Stimulated activated CD4-positive, alpha-beta T cell treated with anti-CD3 and anti-CD28 coated beads, Interleukin-4, amount 100 ng/mL, for 1 hour (primary cell): ENCODE data around the gene SPRY2.
"Not testable (repeated sequence)": the region's sequence is repeated elsewhere in the genome, so short reads cannot be mapped to it uniquely, and the experiment has no call there.

Experiments used
- DNase-seq: peaks from one replicate; pipeline ENCODE4 v3.0.0-alpha.2; 2020

The SPRY2 gene, protein sequence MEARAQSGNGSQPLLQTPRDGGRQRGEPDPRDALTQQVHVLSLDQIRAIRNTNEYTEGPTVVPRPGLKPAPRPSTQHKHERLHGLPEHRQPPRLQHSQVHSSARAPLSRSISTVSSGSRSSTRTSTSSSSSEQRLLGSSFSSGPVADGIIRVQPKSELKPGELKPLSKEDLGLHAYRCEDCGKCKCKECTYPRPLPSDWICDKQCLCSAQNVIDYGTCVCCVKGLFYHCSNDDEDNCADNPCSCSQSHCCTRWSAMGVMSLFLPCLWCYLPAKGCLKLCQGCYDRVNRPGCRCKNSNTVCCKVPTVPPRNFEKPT

DNA sequence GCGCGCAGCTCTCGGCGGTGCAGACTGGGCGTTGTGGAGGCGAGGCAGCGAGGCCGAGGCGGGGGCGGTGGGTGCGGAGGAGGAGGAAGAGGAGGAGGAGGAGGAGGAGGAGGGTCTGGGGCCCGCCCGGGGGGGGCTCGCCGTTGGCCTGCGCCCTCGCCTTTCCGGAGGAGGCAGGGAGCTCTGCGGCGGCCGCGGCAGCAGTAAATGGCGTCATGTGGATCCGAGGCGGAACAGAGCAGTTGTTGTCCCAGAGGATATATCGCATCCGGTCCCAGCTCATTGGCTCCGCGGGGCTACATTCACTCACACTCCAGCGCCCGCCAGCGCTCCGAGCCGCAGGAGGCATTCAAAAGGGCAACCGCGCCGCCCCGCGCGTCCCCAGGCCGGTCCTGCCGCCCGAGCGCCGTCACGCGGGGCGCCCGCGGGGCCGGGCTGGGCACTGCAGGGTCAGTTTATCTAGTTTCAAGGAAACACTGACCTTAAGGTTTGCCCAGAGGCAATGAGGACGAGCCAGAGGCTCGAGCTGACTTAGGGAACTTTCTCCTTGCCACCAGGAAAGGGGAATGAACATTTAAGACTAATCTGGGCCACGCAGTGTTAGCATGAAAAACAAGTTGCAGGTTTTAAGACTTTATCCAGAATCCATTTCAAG lies at the start of gene SPRY2:
Gene SPRY2 (minus strand): TSS at position 26 of the 655 bp plus-strand sequence. CDS start 3,421 bp downstream, outside the sequence.
- DNase-seq = peak; percentile 14

DNA sequence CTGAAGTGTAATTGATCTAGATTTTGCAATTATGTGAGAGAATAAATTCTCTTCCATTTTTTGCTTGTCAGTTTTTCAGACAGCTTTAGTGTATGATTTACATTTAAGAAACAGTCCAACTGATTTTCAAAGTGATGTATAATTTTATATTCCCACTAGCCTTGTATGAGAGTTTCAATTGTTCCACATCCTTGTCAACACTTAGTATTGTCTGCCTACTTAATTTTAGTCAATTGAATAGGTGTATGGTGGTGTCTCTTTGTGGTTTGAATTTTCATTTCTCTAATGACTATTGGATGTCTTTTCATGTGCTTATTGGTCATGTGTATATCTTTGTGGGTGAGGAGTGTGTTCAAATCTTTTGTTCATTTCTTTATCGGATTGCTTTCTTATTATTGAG lies 49.4 kb upstream of the SPRY2 start:
- no peak for DNase-seq

DNA sequence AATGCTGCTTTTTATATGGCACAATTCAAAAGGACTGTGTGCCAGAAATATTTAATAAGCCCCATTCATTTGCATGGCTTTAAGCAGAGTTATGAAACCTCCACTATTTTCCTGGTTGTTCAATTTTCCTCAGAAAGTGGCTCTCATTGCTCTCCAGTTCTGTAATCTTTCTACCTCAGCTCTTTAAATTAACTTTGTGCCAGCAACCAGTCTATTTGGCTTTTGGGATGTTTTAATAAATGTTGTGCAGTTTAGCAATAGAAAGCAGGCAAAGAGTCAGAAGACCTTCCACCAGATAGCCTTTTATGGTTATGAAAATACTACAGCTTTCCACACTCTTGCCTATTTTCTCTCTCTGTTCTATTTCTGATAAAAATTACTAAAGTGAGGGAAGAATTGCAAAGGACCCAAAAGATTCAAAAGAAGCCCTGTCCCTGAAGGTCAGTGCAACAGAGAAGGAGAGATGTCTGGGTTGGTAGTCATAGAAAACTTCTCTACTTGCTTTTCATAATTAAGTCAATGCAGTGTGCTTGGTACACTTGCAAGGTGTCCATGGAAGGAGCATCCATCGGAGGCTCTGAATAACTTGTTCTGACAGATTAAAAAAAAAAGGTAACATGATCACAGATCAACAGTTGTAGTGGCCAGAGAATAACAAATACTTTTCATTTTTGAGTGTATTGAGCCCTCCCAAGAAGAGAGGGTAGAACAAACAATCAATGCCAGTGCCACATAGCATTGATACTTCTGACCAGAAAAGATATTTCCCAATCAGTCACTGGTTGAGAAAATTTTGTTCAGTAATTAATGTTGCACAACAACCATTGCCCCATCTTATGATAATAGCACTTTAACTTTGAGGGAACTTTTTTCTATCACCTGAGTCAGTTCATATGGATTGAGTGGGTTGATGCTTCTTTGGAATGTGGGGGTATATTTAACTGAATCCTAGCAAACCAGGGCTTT lies 48.4 kb upstream of the SPRY2 start:
- DNase-seq = no peak

DNA sequence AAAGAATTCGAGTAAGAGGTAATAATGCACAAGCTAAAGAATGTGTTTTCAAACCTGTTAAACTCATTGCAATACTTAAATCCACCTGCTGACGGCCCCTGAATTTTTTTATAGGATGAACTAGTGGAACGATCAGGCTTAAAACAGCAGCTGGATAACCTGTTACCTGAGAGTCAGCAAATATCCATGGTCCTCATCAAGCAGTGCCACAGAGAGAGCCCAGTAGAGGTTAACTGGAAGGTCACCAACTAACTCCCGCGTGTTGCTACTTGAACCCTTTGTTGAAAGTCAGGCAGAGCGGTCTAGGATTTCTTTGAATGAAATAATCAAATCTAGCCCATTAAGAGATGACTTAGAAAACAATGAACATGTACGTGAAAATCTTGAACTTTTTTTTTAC lies 47.6 kb upstream of the SPRY2 start:
- DNase-seq = no peak

DNA sequence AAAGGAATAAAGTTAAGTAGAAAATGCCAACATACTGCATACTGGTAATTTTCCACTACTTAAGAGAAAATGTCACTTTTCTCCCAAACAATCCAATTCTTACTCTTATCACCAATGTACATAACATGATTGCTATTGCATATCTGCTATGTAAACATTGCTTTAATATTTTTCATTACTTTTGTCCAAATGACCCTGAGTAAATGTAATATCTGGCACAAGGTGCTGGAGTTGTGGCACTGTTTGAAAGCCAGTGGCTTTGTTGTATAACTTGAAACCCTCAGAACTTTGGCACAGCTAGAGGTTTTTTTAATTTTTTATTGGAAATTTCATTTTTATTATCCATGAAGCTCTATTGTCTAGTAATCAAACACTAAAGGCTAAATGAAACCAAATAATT lies 45.7 kb upstream of the SPRY2 start:
- no peak for DNase-seq

DNA sequence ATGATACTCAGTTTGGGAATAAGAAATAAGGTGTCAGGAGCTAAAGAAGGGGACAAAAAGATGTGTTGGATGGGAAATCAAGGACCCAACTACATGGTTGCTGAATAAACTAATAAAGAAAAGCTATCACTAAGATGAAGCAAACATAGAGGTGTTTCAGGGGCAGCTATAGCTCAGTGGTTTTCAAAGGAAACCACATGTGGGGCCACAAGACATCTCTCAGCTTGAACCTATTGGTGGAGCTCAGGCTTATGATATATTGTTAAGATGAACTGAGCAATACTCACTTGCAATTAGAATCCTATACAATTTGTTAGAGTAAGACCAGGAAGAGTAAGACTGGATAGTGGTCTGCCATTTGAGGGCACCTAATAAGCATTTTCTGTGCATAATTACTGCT lies 45.1 kb upstream of the SPRY2 start:
- no peak for DNase-seq

DNA sequence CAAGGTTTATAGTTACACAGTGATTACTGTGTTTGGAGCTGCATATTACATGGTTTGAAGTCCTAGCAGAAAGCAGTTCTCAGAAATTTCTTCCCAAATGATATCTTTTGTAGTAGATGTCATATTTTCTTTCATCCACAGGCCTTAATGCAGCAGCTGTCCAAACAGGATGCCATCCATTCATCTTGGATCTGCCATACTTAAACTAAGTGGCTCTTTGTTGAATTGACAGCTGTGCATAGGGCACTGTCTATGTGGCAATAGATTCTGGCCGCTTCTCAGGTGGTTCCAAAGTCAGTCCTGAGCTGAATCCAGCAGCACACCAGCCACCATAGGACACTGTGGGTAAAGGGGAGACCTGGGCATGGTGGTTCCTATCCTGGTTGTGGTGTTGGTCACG lies 41.6 kb upstream of the SPRY2 start:
- no peak for DNase-seq

DNA sequence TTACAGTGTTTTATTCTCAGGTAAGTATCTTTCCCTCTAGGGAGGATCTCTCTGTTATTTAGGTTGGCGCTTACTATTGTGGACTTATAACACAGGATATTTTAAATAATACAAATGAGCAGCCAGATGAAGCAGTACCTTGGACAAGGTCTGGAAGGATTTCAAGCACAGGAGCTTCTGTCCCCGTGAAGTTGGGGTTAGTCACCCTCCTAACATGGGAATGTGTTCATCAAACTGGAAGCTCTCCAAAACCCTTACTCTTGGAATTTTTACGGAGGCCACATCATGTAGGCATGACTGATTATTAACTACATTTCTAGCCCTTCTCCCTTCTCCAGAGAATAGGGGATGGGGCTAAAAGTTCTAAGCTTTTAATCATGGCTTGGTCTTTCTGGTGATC lies 38.3 kb upstream of the SPRY2 start:
- no peak for DNase-seq

DNA sequence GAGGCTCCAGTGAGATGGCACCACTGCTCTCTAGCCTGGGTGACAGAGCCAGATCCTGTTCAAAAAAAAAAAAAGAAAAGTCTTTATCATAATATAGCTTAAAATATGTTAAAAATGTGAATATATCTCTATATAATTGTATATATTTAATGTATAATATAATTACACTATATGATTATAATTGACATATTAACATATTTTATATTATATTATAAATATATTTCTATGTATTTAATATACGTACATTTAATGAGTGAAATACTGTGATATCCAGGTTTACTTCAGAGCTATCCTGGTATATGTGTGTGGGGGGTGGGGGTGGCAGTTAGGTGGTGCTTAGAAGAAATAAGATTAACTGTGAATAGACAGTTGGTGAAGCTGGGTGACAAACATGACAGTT lies 35.6 kb upstream of the SPRY2 start:
- DNase-seq = no peak

DNA sequence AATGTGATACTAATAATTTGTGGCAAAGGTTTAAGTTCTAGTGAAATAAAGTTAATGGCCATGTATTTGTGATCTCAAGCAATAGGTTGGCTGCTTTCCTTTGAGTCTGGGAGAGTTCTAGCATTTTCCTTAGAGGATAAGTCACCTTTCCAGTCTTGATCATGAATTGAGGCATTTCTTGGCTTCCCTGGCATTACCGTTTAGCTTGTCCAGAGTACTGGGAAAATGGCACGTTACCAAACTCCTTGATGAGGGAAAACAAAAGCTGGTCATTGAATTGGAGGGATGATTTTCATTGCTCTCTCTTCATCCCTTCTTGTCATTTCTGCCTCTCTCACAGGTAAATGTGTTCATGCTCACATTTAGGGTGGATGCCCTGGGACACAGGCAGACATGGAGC lies 34.0 kb upstream of the SPRY2 start:
- DNase-seq = no peak

DNA sequence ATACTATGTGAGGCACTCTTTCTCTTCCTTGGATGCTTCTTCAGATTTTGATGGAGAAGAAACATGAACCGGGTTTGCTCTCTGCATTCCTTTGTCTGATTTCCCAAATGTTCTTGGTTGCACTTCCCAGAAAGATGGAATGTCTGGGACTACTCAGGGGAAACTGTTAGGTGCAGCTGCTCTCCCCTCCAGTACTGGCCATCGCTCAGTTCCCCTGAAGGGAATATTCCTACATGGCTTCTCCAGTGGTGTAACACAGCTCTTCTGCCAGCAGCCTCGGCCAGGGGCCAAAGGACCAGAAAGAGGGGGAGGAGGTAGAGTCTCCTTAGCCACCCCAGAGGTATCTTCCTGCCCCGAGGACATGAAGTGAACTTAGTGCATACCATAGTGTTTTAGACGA lies 33.5 kb upstream of the SPRY2 start:
- no peak for DNase-seq

DNA sequence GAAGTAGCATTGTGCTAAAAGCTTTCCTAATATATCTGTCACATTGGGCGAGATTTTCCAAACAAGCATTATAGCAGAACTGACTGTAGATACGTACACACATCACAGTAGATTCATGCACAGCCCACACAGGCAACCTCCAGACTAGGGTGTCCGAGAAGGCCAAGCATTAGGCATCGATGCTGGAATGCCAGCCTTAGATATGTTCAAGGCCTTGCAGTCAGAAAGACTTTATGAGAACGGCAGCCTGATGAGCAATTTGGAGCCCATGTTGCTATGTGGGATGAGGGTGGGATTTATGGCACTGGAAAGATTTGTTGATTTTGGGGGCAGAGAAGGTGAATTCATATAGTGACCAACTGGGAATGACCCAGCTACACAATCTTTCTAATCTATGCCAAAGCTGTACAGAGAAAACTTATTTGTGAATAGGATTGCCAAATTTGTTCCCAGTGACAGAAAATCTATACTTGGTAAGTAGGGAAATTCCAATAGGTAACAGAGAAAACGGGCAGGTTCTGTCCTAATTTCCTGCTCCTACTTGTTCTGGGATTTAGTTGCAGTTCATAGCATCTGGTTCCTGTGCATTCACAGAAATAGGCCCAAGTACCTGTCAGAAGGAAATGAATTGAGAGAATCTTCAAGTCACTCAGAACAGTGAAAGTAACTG lies 31.0 kb upstream of the SPRY2 start:
- DNase-seq = no peak

DNA sequence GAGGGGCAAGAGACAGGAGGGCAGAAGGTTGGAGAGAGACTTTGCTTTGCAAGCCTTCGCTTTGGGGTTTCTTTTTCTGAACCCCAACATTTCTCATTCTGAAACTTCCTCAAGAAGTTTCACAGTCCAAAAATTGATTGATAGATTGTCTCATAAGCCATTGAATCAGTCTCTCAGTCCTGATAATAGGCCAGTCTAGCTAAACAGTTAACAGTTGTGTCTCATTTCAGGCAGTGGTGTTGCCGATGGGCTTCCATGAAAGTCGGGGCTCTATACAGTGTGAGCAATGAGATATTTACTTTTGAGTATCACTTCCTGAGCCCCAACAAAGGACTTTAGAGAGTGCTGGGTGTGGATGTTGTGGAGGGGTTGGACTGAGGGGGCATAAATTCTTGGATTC lies 26.5 kb upstream of the SPRY2 start:
- no peak for DNase-seq

DNA sequence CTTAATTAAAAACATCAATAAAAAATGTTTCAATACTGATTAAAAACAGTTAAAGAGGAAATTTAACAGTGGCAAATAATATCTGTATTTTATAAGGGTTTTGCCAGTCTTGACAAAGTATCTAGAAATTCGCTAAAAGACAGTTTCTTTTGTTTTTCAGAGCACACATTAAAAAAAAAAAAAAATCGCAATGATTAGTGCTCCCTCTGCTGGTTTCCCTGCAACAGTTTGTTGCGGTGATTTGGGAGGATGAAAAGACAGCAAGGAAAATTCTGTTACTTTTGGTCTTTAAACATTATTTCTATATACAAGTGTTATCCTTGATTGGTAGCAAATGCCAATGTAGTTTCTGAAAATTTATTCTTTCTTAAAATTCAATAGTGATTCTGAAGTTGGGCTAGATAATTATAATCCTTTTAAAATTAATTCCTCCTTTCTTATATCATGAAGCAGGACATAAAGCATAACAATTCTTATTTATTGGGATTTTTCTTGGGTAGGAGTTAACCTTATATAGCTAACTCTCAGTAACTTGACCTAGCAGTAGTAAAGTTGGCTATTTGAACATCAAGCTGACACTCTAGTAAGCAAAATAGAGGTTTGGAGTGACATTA lies 23.1 kb upstream of the SPRY2 start:
- DNase-seq = no peak

DNA sequence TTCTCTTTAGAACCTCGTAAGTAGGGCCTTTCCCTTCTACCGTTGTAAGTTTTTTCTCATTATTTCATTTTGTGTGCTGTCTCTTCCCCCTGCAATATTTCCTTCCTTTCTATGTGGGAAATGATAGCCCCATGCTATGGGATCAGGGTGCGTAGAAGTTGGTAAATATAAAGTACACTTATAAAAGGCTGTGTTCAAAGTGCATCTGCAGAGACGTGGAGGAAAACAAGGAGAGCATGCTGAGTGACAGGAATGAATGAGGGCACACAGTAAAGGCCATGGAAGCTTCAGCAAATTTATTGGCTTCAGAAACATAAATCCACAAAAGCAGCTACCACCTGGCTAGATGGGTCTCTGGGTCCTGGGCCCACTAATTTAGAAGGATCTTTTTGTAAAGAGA lies 21.6 kb upstream of the SPRY2 start:
- DNase-seq = no peak

DNA sequence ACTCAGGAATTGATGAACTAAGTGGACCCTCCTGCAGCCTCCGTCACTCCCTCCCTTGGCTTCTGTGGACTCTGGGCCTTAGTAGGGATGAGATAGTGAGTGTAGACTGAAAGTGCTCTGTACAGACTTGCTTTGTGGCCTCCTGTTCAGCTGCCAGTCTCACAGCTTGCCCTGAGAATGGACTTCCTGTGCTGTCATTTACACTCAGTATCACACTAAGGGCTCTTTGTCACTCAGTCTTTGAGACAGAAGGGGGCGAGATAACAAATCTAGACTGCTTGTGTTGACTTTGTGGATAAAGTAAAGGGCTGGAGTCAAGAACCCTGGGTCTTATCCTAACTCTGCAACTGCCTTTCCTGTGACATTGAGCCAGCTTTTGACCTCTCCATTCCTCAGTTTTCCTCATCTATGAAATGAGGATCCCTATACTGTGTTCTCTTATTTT lies 21.0 kb upstream of the SPRY2 start:
- no peak for DNase-seq

DNA sequence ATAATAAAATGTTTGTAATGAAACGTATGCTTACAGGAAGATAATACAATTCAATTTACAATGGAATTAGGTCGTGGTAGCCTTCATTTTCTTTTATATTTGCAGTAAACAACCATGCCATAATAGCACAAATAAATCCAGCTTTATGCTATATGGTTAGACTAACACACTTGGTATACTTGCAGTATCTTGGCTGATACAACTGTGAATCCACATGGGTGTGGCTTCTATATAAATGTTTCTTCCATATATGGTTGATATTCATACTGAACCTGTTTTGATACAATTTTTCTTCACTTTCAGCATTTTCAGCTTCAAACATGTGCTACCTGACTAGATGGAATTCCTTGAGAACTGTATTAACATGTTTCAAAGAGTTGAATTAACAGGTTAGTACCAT lies 20.4 kb upstream of the SPRY2 start:
- DNase-seq = no peak

DNA sequence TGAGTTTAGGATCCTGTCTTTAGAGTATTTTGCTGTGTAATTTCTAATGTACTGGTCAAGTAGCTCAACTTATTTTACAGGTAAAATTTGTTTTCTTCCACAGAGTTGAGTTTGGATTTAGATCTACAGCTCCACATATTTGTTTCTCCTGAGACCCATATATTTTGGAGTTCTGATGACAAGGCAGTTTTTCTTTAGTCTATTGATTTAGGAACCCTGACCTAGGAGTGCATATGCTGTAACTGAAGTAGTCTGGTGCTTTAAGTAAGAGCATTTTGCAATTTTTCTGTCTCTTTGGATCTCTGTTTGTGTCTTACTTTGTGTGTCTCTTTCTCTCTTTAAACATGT lies 19.5 kb upstream of the SPRY2 start:
- no peak for DNase-seq

DNA sequence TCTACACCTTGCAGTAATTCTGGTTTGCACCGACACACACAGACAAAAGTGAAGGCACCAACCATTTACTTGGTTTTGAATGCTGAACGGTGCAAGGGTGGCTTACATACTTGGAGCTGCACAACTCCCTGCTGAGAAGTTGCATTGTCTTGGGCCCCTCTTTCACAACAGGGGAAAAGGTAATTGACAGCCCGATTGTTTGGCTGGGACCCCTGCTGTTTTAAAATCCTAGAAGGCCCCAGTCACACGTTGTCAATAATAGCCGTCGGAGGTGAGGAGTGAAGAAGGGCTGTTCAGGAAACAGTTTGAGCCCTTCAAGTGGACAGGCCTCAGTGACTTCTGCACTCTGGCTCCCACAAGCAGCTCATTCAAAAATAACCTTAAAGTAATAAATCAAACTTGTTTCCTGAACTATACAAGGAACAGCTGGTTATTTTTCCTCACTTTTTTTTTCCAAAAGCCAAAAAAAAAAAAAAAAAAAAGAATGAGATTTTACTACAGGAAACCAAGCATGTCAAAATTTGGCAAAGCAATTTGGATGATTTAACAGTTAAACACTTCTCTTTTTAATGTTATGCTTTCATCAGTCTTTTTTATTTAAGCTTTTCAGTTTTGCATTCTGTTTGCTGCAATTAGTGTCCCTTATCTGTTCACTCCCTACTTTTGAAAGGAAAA lies 19.0 kb upstream of the SPRY2 start:
- DNase-seq = no peak

DNA sequence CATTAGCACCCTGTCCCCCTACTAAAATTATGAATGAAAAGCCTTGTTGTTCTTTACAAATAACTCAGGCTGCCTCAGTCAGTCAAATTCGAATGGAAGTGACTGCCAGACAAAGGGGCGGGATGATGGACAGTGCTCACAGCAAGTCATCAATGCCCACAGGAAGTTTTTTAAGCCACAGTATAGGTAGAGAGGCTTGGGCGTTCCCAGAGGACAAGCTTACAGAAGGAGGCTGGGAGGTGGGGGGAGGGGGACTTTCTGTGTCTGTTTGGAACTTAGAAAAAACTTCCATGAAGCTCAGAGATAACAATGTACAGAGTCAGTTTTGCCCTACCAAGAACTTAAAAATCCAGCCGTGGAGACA lies 18.5 kb upstream of the SPRY2 start:
- no peak for DNase-seq

DNA sequence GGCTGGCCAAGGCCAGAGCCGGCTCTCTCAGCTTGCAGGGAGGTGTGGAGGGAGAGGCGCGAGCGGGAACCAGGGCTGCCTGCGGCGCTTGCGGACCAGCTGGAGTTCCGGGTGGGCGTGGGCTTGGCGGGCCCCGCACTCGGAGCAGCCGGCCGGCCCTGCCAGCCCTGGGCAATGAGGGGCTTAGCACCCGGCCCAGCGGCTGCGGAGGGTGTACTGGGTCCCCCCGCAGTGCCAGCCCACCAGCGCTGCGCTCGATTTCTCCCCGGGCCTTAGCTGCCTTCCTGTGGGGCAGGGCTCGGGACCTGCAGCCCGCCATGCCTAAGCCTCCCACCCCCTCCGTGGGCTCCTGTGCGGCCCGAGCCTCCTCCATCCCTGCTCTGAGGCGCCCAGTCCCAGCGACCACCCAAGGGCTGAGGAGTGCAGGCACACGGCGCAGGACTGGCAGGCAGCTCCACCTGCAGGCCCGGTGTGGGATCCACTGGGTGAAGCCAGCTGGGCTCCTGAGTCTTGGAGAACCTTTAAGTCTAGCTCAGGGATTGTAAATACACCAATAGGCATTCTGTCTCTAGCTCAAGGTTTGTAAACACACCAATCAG lies 14.7 kb upstream of the SPRY2 start:
- DNase-seq = not testable (repeated sequence)

DNA sequence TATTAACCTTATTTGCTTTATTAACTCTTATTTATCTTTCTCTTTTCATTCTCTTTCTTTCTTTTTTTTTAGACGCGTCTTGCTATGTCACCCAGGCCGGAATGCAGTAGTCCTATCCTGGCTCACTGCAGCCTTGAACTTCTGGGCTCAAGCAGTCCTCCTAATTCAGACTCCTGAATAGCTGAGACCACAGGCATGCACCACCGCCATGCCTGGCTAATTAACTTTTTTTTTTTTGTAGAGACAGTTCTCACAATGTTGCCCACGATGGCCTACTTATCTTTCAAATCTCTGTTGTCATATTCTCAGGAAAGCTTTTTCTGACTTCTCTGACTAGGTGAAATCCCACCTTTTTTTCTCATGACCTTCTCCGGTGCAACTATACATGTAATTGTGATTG lies 7.8 kb upstream of the SPRY2 start:
- DNase-seq = no peak
